GM21515 (cell line): ENCODE results near the gene SLF2.

ENCODE experiments used
- ATAC-seq: cut with Tn5 transposase; IDR thresholded peaks from one replicate; pipeline ENCODE4 v1.9.1; 2021; ENCODE audit not compliant: unreplicated experiment

Gene SLF2

GRCh38 chr10:100912605-100913469 is at the start of gene SLF2:
Gene SLF2 (plus strand): TSS chr10:100912963. CDS start chr10:100913111, 148 bp downstream.
- ATAC-seq = peak; percentile 95

DNA sequence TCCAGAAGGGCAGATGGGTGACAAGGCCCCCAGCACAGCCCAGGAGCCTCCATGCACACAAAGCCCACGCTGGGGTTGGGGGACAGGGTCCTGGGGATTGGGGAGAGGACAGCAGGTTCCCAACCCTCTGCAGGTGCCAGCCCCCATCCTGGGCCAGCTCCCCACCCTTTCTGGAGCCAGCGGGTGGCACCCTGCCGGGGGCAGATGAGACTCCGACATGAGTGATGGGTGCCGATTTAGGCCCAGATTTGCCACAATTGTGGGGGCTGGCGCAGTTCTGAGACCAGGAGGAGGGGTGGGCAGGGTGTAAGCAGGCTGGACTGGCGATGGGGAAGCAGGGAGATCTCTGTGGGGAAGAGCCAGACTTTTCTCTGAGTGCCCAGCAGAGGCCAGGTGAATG is 49.3 kb upstream of the SLF2 start:
- ATAC-seq = no peak

GRCh38 chr10:100864036-100864885 is 48.5 kb upstream of the SLF2 start:
- no peak for ATAC-seq

DNA sequence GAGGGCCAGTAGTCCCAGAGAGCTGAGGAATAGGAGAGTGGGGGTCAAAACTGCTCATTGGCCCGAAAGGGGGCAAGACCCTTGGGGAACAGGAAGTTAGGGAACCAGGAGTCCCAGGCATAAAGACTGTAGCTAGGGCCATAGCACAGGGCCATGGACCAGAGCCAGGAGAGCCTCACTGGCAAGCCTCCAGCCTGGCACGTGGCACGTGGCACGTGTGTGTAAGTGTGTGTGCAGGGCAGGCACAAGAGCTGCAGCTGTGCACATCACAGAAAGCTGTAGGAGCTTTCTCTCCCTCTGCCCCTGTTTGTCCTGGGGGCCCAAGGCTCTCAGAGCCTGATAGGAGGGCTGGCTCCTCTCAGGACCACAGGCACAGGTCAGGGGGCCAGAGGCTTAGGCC is 47.8 kb upstream of the SLF2 start:
- no peak for ATAC-seq

DNA sequence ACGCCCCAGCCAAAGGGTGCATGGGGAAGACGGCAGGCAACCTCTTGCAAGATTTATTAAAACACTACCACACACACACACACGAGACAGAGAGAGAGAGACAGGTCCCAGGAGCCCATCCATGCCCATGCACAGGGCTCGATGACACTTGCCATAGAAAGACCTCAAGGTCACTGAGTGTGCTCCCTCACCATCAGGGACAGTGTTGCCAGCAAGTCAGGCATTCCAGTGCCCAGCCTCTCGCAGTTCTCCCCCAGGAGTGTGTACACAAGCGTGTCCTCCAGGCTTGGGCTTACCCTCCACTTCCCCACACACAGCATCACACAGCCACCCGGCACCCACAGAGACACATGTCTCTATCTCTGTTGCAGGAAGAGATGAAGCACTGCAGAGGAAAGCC is 46.8 kb upstream of the SLF2 start:
- ATAC-seq = no peak

DNA sequence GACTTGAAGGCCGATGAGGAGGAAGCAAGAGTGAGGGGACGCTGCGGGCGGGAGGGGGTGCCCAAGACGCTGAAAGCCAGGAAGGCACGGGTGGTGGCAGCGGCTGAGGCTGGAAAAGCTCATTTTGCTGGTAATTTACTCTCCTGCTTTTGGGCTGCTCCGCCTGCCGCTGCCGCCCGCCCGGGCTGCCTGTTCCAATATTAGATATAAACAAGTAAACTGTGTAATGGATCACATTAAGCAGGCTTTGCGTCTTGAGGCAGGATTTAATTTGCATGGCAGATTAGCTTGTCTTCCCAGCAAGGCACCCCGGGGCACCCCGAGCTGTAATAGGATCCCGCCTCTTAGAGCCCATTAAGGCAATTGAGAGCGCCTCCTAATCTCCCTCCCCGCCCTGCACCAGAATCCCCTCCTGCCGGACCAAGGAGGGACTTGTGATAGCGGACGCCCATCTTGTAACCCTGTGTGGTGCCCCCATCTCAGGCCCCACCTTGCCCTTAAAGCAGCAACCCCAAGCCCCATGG is 46.1 kb upstream of the SLF2 start:
- ATAC-seq = no peak

GRCh38 chr10:100867261-100867963 is 45.4 kb upstream of the SLF2 start:
- ATAC-seq = no peak

DNA sequence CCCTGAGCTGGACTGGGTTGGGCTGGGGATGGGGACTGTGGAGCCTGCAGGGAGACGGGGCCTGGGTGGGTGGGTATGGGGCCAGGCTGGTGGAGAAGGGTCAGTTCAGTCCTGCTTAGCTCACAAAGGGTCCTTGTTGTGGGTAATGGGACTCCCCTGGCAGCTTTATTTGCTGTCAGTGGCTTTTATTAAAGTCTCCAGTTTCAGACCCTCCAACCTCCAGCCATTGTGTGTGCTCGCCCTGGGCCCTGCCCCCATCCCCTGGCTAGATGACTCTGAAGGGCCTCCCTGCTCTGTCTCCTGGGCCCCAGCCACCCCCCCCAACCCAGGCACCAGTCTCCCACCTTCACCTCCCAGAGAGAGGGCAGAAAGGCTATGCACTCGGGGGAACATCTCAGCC is 44.4 kb upstream of the SLF2 start:
- no peak for ATAC-seq

- no peak for ATAC-seq
Observed at GRCh38 chr10:100869399-100869798, 43.4 kb upstream of the SLF2 start.

DNA sequence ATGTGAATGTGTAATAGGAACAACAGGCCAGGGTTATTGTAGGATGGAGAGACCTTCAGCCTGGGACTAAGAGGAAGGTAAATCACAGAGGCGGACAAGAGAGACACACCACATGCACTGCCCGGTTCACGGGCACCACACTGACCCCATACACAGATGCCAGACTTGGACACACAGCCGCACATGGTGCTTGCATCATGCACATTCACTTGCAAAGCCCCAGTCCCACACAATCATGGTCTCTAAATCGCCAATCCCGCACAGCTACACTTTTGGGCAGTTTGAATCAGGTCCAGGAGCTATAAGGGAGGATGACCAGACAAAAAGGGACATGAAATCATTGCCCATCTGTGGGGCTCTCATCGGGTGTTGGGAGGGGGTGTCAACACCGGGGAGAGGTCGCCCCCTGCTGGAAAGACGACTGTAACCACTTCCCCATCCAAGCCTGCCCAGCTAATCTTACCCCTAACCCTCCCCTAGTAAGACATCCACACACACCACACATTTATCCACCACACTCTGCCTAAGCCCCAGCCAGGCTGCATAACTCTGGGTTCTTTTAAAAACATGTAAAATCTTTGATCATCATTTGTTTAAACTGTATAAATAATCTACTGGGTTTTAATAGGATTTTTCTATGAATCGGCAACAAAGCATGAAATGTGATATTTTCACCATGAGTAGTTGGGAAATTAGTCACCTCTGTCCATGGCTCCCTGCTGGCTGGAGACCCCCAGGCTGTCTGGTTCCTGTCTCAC is 40.5 kb upstream of the SLF2 start:
- no peak for ATAC-seq

- ATAC-seq = no peak
Observed at GRCh38 chr10:100873146-100873826, 39.5 kb upstream of the SLF2 start.

- no peak for ATAC-seq
Observed at GRCh38 chr10:100873827-100874326, 38.9 kb upstream of the SLF2 start.

GRCh38 chr10:100874702-100875483 is 37.9 kb upstream of the SLF2 start:
- no peak for ATAC-seq

- ATAC-seq = no peak
Observed at GRCh38 chr10:100875484-100876166, 37.1 kb upstream of the SLF2 start.

DNA sequence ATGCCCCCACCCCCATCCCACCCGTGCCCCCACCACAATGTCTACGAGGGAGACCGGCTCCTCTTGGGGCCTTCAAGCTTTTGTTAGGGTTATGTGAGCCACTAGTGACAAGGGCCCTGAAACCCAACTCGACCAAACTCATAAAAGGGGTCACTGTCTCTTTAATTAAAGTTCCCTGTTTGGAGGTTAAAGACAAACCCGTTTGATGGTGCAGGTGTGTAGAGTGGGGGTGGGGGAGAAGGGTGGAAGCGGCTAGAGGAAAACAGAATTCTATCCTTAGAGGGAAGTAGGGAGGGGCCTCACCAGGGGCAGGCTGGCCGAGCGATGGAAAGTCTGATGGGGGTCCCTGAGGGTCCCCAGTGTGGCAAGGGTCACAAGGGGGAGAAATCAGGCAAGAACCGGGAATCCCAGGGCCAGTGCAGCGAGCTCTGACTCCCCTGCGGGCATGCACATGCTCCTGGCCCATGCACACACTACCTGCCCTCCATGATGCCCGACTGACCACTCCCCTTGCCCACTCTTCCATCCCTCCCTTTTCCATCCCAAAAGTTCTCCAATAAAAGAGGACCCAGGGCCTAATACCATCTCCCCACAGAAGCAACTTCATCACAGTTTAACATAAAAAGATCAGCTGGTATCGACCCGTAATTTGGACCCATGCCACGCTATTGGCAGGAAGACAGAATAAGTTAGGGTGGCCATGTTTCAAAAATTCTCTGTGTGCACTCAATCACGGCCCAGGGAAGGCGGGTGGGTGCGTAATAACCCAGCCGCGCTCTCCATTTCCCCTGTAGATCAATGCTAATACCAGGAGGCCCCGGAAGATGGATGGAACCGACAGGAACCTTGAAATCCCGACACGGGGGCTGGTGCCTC is 35.9 kb upstream of the SLF2 start:
- ATAC-seq = no peak

GRCh38 chr10:100877461-100877850 is 35.3 kb upstream of the SLF2 start:
- no peak for ATAC-seq

GRCh38 chr10:100878291-100878910 is 34.4 kb upstream of the SLF2 start:
- ATAC-seq = no peak
